OCI-LY1 (cell line): ENCODE results near the gene NUMBL.

Experiments
- H2AFZ ChIP-seq: fragments of 200-600 bp; sonication (generic), shearing (Covaris generic); 2 replicates; pipeline ENCODE4 v1.6.0; 2014; ENCODE audit warnings: antibody characterized with exemption, mild to moderate bottlenecking, low read length
- H3F3A ChIP-seq: fragments of 200-600 bp; sonication (generic), shearing (Covaris generic); 2 replicates; pipeline ENCODE4 v1.6.0; 2014; ENCODE audit warnings: mild to moderate bottlenecking, antibody characterized with exemption, low read length, moderate library complexity; ENCODE audit not compliant: insufficient read depth
- H3K27ac ChIP-seq: fragments of 200-600 bp; sonication (generic); 2 replicates; pipeline ENCODE4 v1.5.1; 2014; ENCODE audit warnings: low read length, mixed run types, mild to moderate bottlenecking, low read depth; ENCODE audit not compliant: poor library complexity, severe bottlenecking
- H3K27me3 ChIP-seq: fragments of 200-600 bp; sonication (generic); 2 replicates; pipeline ENCODE4 v1.6.0; 2014; ENCODE audit warnings: antibody characterized with exemption, mild to moderate bottlenecking, low read length, moderate library complexity; ENCODE audit not compliant: insufficient read depth
- H3K36me3 ChIP-seq: fragments of 200-600 bp; sonication (generic); 2 replicates; pipeline ENCODE4 v1.6.1; 2014; ENCODE audit warnings: mild to moderate bottlenecking, antibody characterized with exemption, low read length, moderate library complexity, mixed read lengths; ENCODE audit not compliant: insufficient read depth
- H3K4me1 ChIP-seq: fragments of 200-600 bp; sonication (generic); 2 replicates; pipeline ENCODE4 v1.5.1; 2014; ENCODE audit warnings: mild to moderate bottlenecking, low read length, moderate library complexity; ENCODE audit not compliant: insufficient read depth, severe bottlenecking
- H3K4me2 ChIP-seq: fragments of 200-600 bp; sonication (generic), shearing (Covaris generic); 2 replicates; pipeline ENCODE4 v1.6.1; 2014; ENCODE audit warnings: low read length
- H3K4me3 ChIP-seq: fragments of 200-600 bp; sonication (generic); 2 replicates; pipeline ENCODE4 v1.5.1; 2014; ENCODE audit warnings: low read length, low read depth, mild to moderate bottlenecking, mixed read lengths; ENCODE audit not compliant: poor library complexity, severe bottlenecking
- H3K79me2 ChIP-seq: fragments of 200-600 bp; shearing (Covaris generic); 2 replicates; pipeline ENCODE4 v1.6.1; 2016; ENCODE audit warnings: mixed run types, low read length, mixed read lengths; ENCODE audit not compliant: insufficient read depth
- H3K9ac ChIP-seq: fragments of 200-600 bp; sonication (generic), shearing (Covaris generic); 2 replicates; pipeline ENCODE4 v1.6.1; 2014; ENCODE audit warnings: mild to moderate bottlenecking, low read length, mixed read lengths
- H3K9me2 ChIP-seq: fragments of 200-600 bp; sonication (generic), shearing (Covaris generic); 2 replicates; pipeline ENCODE4 v1.6.1; 2014; ENCODE audit warnings: low read depth, mild to moderate bottlenecking, low read length, mixed read lengths
- H3K9me3 ChIP-seq: fragments of 200-600 bp; shearing (Covaris generic); 2 replicates; pipeline ENCODE4 v1.6.1; 2014; ENCODE audit warnings: low read length, mixed read lengths
- H4K20me1 ChIP-seq: fragments of 200-600 bp; sonication (generic), shearing (Covaris generic); 2 replicates; pipeline ENCODE4 v1.6.0; 2016; ENCODE audit warnings: mild to moderate bottlenecking, low read length; ENCODE audit not compliant: insufficient read depth
- EZH2 ChIP-seq: fragments of 200-600 bp; sonication (generic), shearing (Covaris generic); IDR thresholded peaks from 2 replicates; pipeline ENCODE4 v1.8.0; 2017; ENCODE audit warnings: borderline replicate concordance, mixed run types, mild to moderate bottlenecking, antibody characterized with exemption, low read length, moderate library complexity, mixed read lengths
- TF ChIP-seq, protein P1 (sequence below): fragments of 200-600 bp; sonication (generic), shearing (Covaris generic); IDR thresholded peaks from 2 replicates; pipeline ENCODE4 v1.5.1; 2017; ENCODE audit warnings: mild to moderate bottlenecking, antibody characterized with exemption, low read length, moderate library complexity, mixed read lengths

Gene NUMBL

GRCh38 chr19:40685016-40685526 lies 5.4 kb downstream of the NUMBL start:
- H3K9me3 ChIP-seq: no peaks in the 10 kb centered on the region
- no peak overlapping the region for H3K9ac ChIP-seq
- peaks cover 29% of the 10 kb centered on the region for H3K4me1 ChIP-seq
- no peak overlapping the region for H3K4me3 ChIP-seq
- H3K27ac ChIP-seq: no peak overlapping the region
- H3K79me2 ChIP-seq: no peaks in the 10 kb centered on the region
- no peak overlapping the region for H3K4me2 ChIP-seq
- TF ChIP-seq, protein P1, sequence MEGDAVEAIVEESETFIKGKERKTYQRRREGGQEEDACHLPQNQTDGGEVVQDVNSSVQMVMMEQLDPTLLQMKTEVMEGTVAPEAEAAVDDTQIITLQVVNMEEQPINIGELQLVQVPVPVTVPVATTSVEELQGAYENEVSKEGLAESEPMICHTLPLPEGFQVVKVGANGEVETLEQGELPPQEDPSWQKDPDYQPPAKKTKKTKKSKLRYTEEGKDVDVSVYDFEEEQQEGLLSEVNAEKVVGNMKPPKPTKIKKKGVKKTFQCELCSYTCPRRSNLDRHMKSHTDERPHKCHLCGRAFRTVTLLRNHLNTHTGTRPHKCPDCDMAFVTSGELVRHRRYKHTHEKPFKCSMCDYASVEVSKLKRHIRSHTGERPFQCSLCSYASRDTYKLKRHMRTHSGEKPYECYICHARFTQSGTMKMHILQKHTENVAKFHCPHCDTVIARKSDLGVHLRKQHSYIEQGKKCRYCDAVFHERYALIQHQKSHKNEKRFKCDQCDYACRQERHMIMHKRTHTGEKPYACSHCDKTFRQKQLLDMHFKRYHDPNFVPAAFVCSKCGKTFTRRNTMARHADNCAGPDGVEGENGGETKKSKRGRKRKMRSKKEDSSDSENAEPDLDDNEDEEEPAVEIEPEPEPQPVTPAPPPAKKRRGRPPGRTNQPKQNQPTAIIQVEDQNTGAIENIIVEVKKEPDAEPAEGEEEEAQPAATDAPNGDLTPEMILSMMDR: no peak
- TF ChIP-seq EZH2: no peak
- H3K27me3 ChIP-seq: no peaks in the 10 kb centered on the region
- H2AFZ ChIP-seq: no peak overlapping the region
- no peaks in the 10 kb centered on the region for H4K20me1 ChIP-seq
- no peaks in the 10 kb centered on the region for H3K9me2 ChIP-seq
- H3K36me3 ChIP-seq: peaks cover 19% of the 10 kb centered on the region
- 0 out of 2 replicates have a peak, but pooled peaks cover 7% of the 10 kb centered on the region for H3F3A ChIP-seq

DNA sequence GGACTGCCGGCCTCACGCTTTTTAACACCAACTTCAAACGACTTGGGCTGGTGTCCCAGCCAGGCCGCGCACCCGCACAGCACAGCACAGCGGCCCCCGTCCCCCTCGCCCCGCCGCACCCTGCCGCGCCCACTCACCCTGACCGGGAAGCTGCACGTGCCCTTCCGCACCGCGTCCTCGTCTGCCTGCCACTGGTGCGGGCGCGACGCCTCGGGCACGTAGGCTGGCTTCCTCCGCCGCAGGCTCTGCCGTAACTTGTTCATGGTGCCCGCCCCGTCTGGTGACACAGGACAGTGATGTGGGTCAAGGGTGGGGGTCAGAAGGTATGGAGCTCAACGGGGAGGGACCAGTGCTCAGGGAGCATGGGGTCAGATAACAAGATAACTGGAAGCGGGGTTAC lies 6.2 kb downstream of the NUMBL start:
- TF ChIP-seq, protein P1: no peak
- TF ChIP-seq EZH2: no peak
- Histone ChIP-seq H3K4me3 (no peak overlapping the region), H3K9me3 (no peaks in the 10 kb centered on the region), H3K36me3 (peaks cover 22% of the 10 kb centered on the region), H3F3A (0 out of 2 replicates have a peak, but pooled peaks cover 7% of the 10 kb centered on the region), H3K79me2 (no peaks in the 10 kb centered on the region), H3K9me2 (no peaks in the 10 kb centered on the region), H4K20me1 (no peaks in the 10 kb centered on the region), H3K27ac (no peak overlapping the region), H3K4me2 (no peak overlapping the region), H3K27me3 (no peaks in the 10 kb centered on the region), H3K9ac (no peak overlapping the region), H2AFZ (no peak overlapping the region), H3K4me1 (peaks cover 21% of the 10 kb centered on the region)

DNA sequence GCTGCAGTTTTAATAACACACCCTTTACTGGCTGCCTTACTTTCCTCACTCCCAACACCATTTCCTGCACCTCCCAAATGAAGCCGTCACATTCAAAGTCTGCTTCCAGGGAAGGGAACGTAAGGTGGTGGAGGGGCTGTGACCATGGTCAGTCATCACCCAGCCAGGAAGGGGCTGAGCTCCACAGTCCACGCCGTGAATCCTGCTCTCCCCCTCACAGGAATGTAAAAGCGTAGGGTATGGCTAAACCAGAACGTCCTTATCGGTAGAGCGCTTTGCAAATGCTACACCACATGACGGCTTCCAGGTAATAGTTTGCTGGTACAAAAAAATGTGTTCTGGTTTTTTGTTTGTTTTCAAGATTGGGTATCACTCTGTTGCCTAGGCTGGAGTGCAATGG lies 7.0 kb downstream of the NUMBL start:
- H3K9ac ChIP-seq: no peak overlapping the region
- H3K4me1 ChIP-seq: peaks cover 13% of the 10 kb centered on the region
- no peak for TF ChIP-seq EZH2
- TF ChIP-seq, protein P1: no peak
- peaks cover 29% of the 10 kb centered on the region for H3K36me3 ChIP-seq
- no peaks in the 10 kb centered on the region for H4K20me1 ChIP-seq
- no peak overlapping the region for H3K4me3 ChIP-seq
- no peaks in the 10 kb centered on the region for H3K9me2 ChIP-seq
- H2AFZ ChIP-seq: no peak overlapping the region
- H3K9me3 ChIP-seq: no peaks in the 10 kb centered on the region
- H3K27ac ChIP-seq: no peak overlapping the region
- H3K79me2 ChIP-seq: no peaks in the 10 kb centered on the region
- H3K4me2 ChIP-seq: no peak overlapping the region
- 0 out of 2 replicates have a peak, but pooled peaks cover 3% of the 10 kb centered on the region for H3F3A ChIP-seq
- no peaks in the 10 kb centered on the region for H3K27me3 ChIP-seq
